ENCODE measurements around the gene ZNF548.

The ZNF548 gene

GRCh38 chr19:57362997-57363687 lies 26.5 kb upstream of the ZNF548 start, which contains the start of the genes TRAPPC2B and ZNF547:
Gene TRAPPC2B (plus strand): TSS chr19:57363551. CDS start chr19:57364834, 1,283 bp downstream.
Gene ZNF547 (plus strand): TSS chr19:57363551. CDS start chr19:57368556, 5,005 bp downstream.
- H3K79me2 ChIP-seq (ENCODE audit: control insufficient read depth, low read length) = no peaks in the 10 kb centered on the region
- no peaks in the 10 kb centered on the region for H3K27me3 ChIP-seq (ENCODE audit: control insufficient read depth, low read length)
- peaks cover 38% of the 10 kb centered on the region for H3K9me3 ChIP-seq (ENCODE audit: control insufficient read depth, insufficient read depth, low read length)
- H4K20me1 ChIP-seq (ENCODE audit: control insufficient read depth, insufficient read depth, low read depth, low read length) = no peaks in the 10 kb centered on the region
- peak within 1 kb of the TSS; percentile 13; the same call in 1 of the 2 replicates for H3K27ac ChIP-seq (ENCODE audit: low read depth, low read length)
- no peaks in the 10 kb centered on the region for H3K36me3 ChIP-seq (ENCODE audit: control insufficient read depth, low read length)
- peak within 1 kb of the TSS; percentile 60 for H3K4me2 ChIP-seq (ENCODE audit: low read length)
- H3K4me1 ChIP-seq (ENCODE audit: control insufficient read depth, low read length) = peaks cover 13% of the 10 kb centered on the region
- peak within 1 kb of the TSS; percentile 65 for H3K4me3 ChIP-seq (ENCODE audit: low read length)
- H3K9me2 ChIP-seq (replicated peaks; ENCODE audit: control insufficient read depth, low read length) = no peaks in the 10 kb centered on the region
- peaks cover 7% of the 10 kb centered on the region for H3F3A ChIP-seq (ENCODE audit: control insufficient read depth, insufficient read depth)
- no peak for TF ChIP-seq EZH2phosphoT487 (IDR thresholded peaks at IDR 0.05; ENCODE audit: borderline replicate concordance, low read length)
- TF ChIP-seq CTCF (IDR thresholded peaks at IDR 0.05; ENCODE audit: low read depth, low read length, poor library complexity, severe bottlenecking) = no peak

- Histone ChIP-seq H3K36me3 (ENCODE audit: control insufficient read depth, low read length) (no peaks in the 10 kb centered on the region), H3K79me2 (ENCODE audit: control insufficient read depth, low read length) (no peaks in the 10 kb centered on the region), H3K27ac (ENCODE audit: low read depth, low read length) (peak overlapping the region; percentile 13; the same call in 1 of the 2 replicates), H3K9me3 (ENCODE audit: control insufficient read depth, insufficient read depth, low read length) (peaks cover 32% of the 10 kb centered on the region), H3K4me2 (ENCODE audit: low read length) (peak overlapping the region; percentile 60), H3K9me2 (replicated peaks; ENCODE audit: control insufficient read depth, low read length) (no peaks in the 10 kb centered on the region), H3K27me3 (ENCODE audit: control insufficient read depth, low read length) (no peaks in the 10 kb centered on the region), H3K4me3 (ENCODE audit: low read length) (peak overlapping the region; percentile 65), H4K20me1 (ENCODE audit: control insufficient read depth, insufficient read depth, low read depth, low read length) (no peaks in the 10 kb centered on the region), H3F3A (ENCODE audit: control insufficient read depth, insufficient read depth) (peaks cover 7% of the 10 kb centered on the region), H3K4me1 (ENCODE audit: control insufficient read depth, low read length) (peaks cover 13% of the 10 kb centered on the region)
- TF ChIP-seq EZH2phosphoT487 (IDR thresholded peaks at IDR 0.05; ENCODE audit: borderline replicate concordance, low read length) (no peak), CTCF (IDR thresholded peaks at IDR 0.05; ENCODE audit: low read depth, low read length, poor library complexity, severe bottlenecking) (no peak)
Measured at GRCh38 chr19:57363688-57364181, 25.9 kb upstream of the ZNF548 start.

- Histone ChIP-seq H3K4me1 (ENCODE audit: control insufficient read depth, low read length) (peaks cover 13% of the 10 kb centered on the region), H3K36me3 (ENCODE audit: control insufficient read depth, low read length) (no peaks in the 10 kb centered on the region), H3K79me2 (ENCODE audit: control insufficient read depth, low read length) (no peaks in the 10 kb centered on the region), H3K9me2 (replicated peaks; ENCODE audit: control insufficient read depth, low read length) (no peaks in the 10 kb centered on the region), H3K4me2 (ENCODE audit: low read length) (no peak overlapping the region), H4K20me1 (ENCODE audit: control insufficient read depth, insufficient read depth, low read depth, low read length) (no peaks in the 10 kb centered on the region), H3F3A (ENCODE audit: control insufficient read depth, insufficient read depth) (peaks cover 7% of the 10 kb centered on the region), H3K27me3 (ENCODE audit: control insufficient read depth, low read length) (no peaks in the 10 kb centered on the region), H3K9me3 (ENCODE audit: control insufficient read depth, insufficient read depth, low read length) (peaks cover 20% of the 10 kb centered on the region), H3K27ac (ENCODE audit: low read depth, low read length) (no peak overlapping the region), H3K4me3 (ENCODE audit: low read length) (no peak overlapping the region)
- TF ChIP-seq CTCF (IDR thresholded peaks at IDR 0.05; ENCODE audit: low read depth, low read length, poor library complexity, severe bottlenecking) = no peak
- no peak for TF ChIP-seq EZH2phosphoT487 (IDR thresholded peaks at IDR 0.05; ENCODE audit: borderline replicate concordance, low read length)
Measured at GRCh38 chr19:57366776-57367175, 22.9 kb upstream of the ZNF548 start.

Measured in DOHH2 (cell line).